Naive thymus-derived CD4-positive, alpha-beta T cell (primary cell): ENCODE data around the gene ANGEL1. TPM values are rescaled to one million over a fixed set of nuclear protein-coding genes. Genes with fewer than 3 reads are reported as not detected.

Experiments
- ATAC-seq: fragments of 150-1000 bp; cut with Tn5 transposase; 2 replicates; pipeline ENCODE4 v1.10.0; 2021; ENCODE audit warnings: mild to moderate bottlenecking, moderate library complexity
- CTCF ChIA-PET: fragments of 350-600 bp; sonication (Branson Sonifier 250); formaldehyde crosslinking; loops from one replicate; lab custom pipeline; 2021; ENCODE audit warnings: antibody characterized with exemption; lab: Charles Lee
- POLR2A ChIA-PET: fragments of 350-600 bp; sonication (Branson Sonifier 250); formaldehyde crosslinking; loops from one replicate; lab custom pipeline; 2021; ENCODE audit warnings: antibody characterized with exemption, inconsistent platforms; lab: Charles Lee
- DNase-seq, 9 donors: peaks; one replicate each; pipeline versions ENCODE4 v3.0.0 to v3.0.0-alpha.2; 2020 to 2022; ENCODE audit warnings: mixed read lengths in 1 of 9
- H3K27ac ChIP-seq: one replicate; pipeline ENCODE4 v1.7.0; 2013; ENCODE audit warnings: mild to moderate bottlenecking, low read depth, low read length, moderate library complexity
- H3K27me3 ChIP-seq, 2 donors: one replicate each; pipeline ENCODE4 v1.7.0; 2013; ENCODE audit warnings: low read length in 2 of 2, mild to moderate bottlenecking in 2 of 2, moderate library complexity in 2 of 2; ENCODE audit not compliant: control insufficient read depth in 2 of 2, insufficient read depth in 2 of 2
- H3K36me3 ChIP-seq, 3 experiments: 1 replicate in 2 of 3; 2 replicates in 1 of 3; pipeline ENCODE4 v1.7.0; 2013; ENCODE audit warnings: low read length in 3 of 3, mild to moderate bottlenecking in 3 of 3, moderate library complexity in 1 of 3; ENCODE audit not compliant: insufficient read depth in 3 of 3, control insufficient read depth in 2 of 3
- H3K4me1 ChIP-seq, 2 donors: one replicate each; pipeline ENCODE4 v1.7.0; 2013; ENCODE audit warnings: low read length in 2 of 2, mild to moderate bottlenecking in 2 of 2, moderate library complexity in 1 of 2; ENCODE audit not compliant: control insufficient read depth in 2 of 2, insufficient read depth in 2 of 2
- H3K4me3 ChIP-seq: 2 replicates; pipeline ENCODE4 v1.7.0; 2013; ENCODE audit warnings: mild to moderate bottlenecking, low read length
- H3K9me3 ChIP-seq, 3 experiments: 1 replicate in 2 of 3; 2 replicates in 1 of 3; pipeline ENCODE4 v1.7.0; 2013; ENCODE audit warnings: low read length in 3 of 3; ENCODE audit not compliant: control insufficient read depth in 2 of 3
- H3K27ac Mint-ChIP-seq, 9 donors: one replicate each; pipeline ENCODE4 v1.8.0; 2020 to 2022; ENCODE audit warnings: mixed read lengths in 9 of 9, mild to moderate bottlenecking in 8 of 9, moderate library complexity in 5 of 9, inconsistent platforms in 2 of 9
- H3K27me3 Mint-ChIP-seq, 5 donors: one replicate each; pipeline ENCODE4 v1.8.0; 2021 to 2022; ENCODE audit warnings: mixed read lengths in 5 of 5, mild to moderate bottlenecking in 1 of 5
- H3K36me3 Mint-ChIP-seq, 5 donors: one replicate each; pipeline ENCODE4 v1.8.0; 2020 to 2022; ENCODE audit warnings: mixed read lengths in 5 of 5, mild to moderate bottlenecking in 3 of 5, inconsistent platforms in 1 of 5
- H3K4me1 Mint-ChIP-seq, 7 donors: one replicate each; pipeline ENCODE4 v1.8.0; 2020 to 2022; ENCODE audit warnings: mixed read lengths in 7 of 7, mild to moderate bottlenecking in 3 of 7, inconsistent platforms in 1 of 7
- H3K4me3 Mint-ChIP-seq, 10 donors: one replicate each; pipeline ENCODE4 v1.8.0; 2020 to 2022; ENCODE audit warnings: mild to moderate bottlenecking in 10 of 10, mixed read lengths in 10 of 10, moderate library complexity in 6 of 10, inconsistent platforms in 2 of 10
- H3K9me3 Mint-ChIP-seq, 11 donors: one replicate each; pipeline ENCODE4 v1.8.0; 2020 to 2022; ENCODE audit warnings: mixed read lengths in 11 of 11, mild to moderate bottlenecking in 4 of 11, inconsistent platforms in 1 of 11, moderate library complexity in 1 of 11
- intact Hi-C, 2 donors: fragments of 100-400 bp; cut with micrococcal nuclease; formaldehyde crosslinking; loops; one replicate each; pipeline ENCODE4 v1.15.1; 2023
- polyA plus RNA-seq, 2 donors: library from polyadenylated mRNA; unstranded; fragments of 300-500 nt; fragmentation: Illumina TruSeq; gene quantifications; one replicate each; pipeline ENCODE4 v1.2.3, GENCODE V29; 2021
- total RNA-seq, 6 experiments: library from RNA in 5 of 6; stranded (reverse) in 5 of 6; gene quantifications; 1 replicate in 5 of 6; 2 replicates in 1 of 6; pipeline ENCODE4 v1.2.3 and lab custom pipeline; 2021 to 2026

ANGEL1 gene
- total and polyA plus RNA-seq, 7 experiments from 2014 or later: 14.5 to 37.6 (median 28.3) TPM

DNA sequence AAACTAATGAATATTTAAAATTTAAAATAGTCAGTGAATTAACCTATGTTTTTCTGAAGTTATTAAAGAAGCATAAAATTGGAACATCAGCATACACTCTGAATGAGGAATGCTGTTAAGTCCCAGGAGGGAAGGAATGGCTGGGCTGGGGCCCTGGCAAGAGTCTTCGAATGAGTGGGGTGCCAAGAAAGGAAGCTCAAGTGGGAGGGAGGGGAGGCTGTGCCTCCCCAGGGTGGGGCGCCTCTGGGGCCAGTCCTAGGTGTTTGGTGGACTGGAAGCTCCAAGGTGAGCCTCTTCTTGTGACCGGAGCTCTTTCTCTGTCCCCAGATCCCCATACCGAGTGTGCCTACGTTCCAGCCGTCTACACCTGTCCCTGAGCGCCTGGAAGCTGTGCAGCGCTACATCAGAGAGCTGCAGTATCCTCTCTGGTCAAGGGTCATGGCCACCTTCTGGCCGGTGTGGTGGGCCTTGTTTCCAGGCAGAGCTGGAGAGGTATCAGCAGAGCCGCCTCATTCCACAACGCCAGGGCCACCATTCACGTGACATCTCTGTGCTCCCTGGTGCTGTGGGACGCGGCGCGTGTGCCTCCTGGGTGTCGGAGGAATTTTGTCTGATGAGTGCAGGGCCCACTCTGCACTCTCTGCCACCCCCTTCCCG lies 42.9 kb downstream of the ANGEL1 start:
- Histone ChIP-seq H3K27ac (no peak overlapping the region), H3K9me3 (no peaks in the 10 kb centered on the region), H3K27me3 (no peaks in the 10 kb centered on the region), H3K36me3 (no peaks in the 10 kb centered on the region), H3K4me1 (peaks cover 8 to 16% of the 10 kb centered on the region in 2 donors), H3K4me3 (no peak overlapping the region)
- H3K4me3 Mint-ChIP-seq: no peak overlapping the region
- ATAC-seq (no peak), DNase-seq (no peak)
- H3K27ac Mint-ChIP-seq: no peak overlapping the region
- ChIA-PET CTCF (no interaction called here), POLR2A (no interaction called here)
- intact Hi-C loops: loop anchor here in 1 of 2 donors (10.0 kb wide), 1 partner anchor 615 kb away; the partner anchor contains the start of gene GPATCH2L
- peaks cover 0 to 10% (median 0%) of the 10 kb centered on the region in 5 donors for H3K27me3 Mint-ChIP-seq
- peaks cover 0 to 34% (median 6%) of the 10 kb centered on the region in 7 donors for H3K4me1 Mint-ChIP-seq
- no peaks in the 10 kb centered on the region for H3K36me3 Mint-ChIP-seq
- no peaks in the 10 kb centered on the region for H3K9me3 Mint-ChIP-seq

DNA sequence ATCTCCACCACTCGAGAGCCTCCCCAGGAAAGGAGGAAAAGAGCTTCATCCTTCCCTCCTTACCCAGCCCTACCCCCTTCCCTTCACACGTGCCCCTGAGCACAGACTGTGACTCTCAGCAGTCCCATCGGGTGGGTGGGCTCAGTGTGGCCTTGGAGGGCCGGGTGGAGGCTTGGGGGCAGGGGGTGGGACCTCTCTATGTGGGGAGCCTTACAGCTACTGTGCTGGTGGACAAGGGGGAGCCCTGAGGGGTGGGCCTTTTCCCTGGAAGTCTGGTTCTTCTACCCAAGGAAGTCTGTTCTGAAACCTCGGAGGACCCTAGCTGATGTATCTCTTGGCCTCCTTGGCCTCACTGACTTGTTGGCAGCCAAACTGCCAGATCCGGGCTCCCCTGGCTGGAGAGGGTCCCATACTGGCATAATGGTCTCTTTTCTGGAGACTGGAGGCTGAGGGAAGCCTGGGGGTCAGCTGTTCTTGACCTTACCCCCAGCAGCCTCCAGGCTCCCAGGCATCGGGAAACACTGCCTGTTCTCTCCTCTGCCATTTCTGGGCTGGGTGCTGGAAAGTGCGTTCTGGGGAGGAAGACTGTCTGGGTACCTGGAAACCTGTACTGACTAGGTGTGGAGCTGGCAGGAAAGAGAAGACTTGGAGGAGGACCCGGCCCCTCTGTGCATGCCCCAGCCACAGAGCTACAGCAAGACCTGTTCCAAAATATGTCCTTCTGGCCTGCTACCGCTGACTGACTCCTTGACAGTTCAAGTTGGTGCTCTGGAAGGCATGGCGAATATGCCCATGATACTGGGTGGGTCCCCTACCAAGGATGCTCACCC lies 43.8 kb downstream of the ANGEL1 start:
- no peak for ATAC-seq
- no peak for DNase-seq
- Mint-ChIP-seq H3K36me3 (no peaks in the 10 kb centered on the region), H3K4me3 (peak overlapping the region in 5 of 10 donors; percentile 48 to 69 (median 53)), H3K27me3 (peaks cover 0 to 18% (median 0%) of the 10 kb centered on the region in 5 donors), H3K4me1 (peaks cover 0 to 39% (median 6%) of the 10 kb centered on the region in 7 donors), H3K27ac (peak overlapping the region in 6 of 9 donors; percentile 50 to 81 (median 72)), H3K9me3 (no peaks in the 10 kb centered on the region)
- intact Hi-C loops: loop anchor here in 1 of 2 donors (1.0 to 10.0 kb wide), 3 partner anchors 13 to 614 kb away; partner anchors contain the start of genes ANGEL1 and GPATCH2L
- Histone ChIP-seq H3K27me3 (no peaks in the 10 kb centered on the region), H3K9me3 (no peaks in the 10 kb centered on the region), H3K4me3 (no peak overlapping the region), H3K4me1 (peaks cover 8 to 16% of the 10 kb centered on the region in 2 donors), H3K27ac (peak overlapping the region; percentile 23), H3K36me3 (no peaks in the 10 kb centered on the region)
- ChIA-PET CTCF (no interaction called here), POLR2A (no interaction called here)

DNA sequence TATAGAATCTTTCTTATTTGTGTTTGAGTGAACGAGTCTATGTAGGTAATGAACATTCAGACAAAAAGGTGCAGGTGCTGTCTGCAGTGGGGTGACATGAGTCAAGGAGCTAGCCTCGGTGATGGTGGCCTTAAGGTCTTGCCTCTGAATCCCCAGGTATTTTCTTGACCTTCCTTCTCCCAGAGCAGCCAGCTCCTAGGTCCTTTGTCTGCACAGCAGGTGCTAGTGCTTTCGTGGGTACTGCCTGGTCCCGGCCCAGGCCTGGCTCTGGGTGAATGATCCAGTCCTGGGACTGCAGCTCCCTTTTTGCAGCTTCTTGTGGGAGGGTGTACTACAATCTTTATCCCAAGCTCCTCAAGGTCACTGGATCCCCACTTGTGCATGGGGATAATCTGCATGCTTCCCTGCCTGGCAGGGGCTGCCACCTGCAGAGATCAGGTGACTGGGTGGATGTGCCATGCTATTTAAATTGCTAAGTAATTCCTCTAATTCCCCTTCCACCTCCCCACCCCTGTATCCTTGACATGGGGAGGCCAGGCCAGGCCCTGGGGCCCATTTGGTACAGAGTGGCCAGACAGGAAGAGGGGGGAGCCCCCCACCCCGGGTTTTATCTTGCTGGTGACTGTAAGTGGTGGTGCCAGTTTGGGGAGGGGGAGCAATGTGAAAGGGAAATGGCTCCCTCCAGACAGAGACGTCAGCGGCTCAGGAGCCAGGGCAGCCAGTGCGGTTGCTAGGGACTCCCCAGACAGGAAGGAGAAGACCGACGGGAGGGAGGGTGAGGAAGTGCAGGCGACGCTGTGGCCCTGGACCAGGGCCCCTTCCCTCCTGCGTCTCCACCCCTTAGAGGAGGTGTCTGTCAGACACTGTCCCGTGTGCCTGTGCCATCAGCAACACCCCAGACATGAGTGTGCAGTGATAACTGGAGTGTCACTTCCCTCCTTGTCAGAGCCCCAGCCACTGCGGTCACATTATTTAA lies 44.7 kb downstream of the ANGEL1 start:
- CTCF ChIA-PET: no interaction called here
- peak in 8 of 9 donors; percentile 28 to 74 (median 58) for DNase-seq
- H3K27ac ChIP-seq: peak overlapping the region; percentile 23
- peak; percentile 98 for ATAC-seq
- H3K36me3 ChIP-seq: no peaks in the 10 kb centered on the region
- H3K27me3 ChIP-seq: no peaks in the 10 kb centered on the region
- Mint-ChIP-seq H3K27ac (peak overlapping the region in 8 of 9 donors; percentile 50 to 81 (median 70)), H3K4me3 (peak overlapping the region in 7 of 10 donors; percentile 48 to 69 (median 57)), H3K36me3 (no peaks in the 10 kb centered on the region), H3K4me1 (peaks cover 0 to 38% (median 6%) of the 10 kb centered on the region in 7 donors), H3K27me3 (peaks cover 0 to 28% (median 0%) of the 10 kb centered on the region in 5 donors), H3K9me3 (no peaks in the 10 kb centered on the region)
- H3K4me1 ChIP-seq: peaks cover 8 to 16% of the 10 kb centered on the region in 2 donors
- no peak overlapping the region for H3K4me3 ChIP-seq
- H3K9me3 ChIP-seq: no peaks in the 10 kb centered on the region
- intact Hi-C loops: loop anchor here in 1 of 2 donors (1.0 to 10.0 kb wide), 3 partner anchors 14 to 613 kb away; partner anchors contain the start of genes ANGEL1 and GPATCH2L
- POLR2A ChIA-PET: no interaction called here

DNA sequence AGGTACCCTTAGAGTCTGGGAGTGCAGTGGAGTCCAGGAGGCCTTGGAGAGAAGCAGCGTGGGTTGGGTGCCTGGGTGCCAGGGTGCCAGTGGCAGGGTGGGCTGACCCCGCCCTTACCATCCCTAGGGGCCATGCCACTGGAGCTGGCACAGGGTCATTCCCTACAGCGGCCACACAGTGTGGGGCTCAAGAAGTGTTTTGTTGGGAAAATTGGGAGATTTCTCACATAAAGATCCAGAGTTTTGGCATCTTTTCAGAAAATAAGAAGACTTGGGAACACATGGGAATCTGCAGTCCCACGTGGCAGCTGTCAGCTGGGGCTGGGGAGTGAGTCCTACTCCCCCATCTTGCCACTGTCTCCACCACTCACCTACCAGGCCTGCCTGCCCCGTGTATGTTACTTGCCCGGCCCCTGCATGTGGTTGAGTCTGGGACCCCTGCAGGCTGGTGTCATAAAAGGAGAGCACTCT lies 47.2 kb downstream of the ANGEL1 start:
- no peak for ATAC-seq
- no peaks in the 10 kb centered on the region for H3K9me3 ChIP-seq
- no peak overlapping the region for H3K4me3 ChIP-seq
- DNase-seq: peak in 1 of 9 donors; percentile 15
- ChIA-PET POLR2A (no interaction called here), CTCF (interaction anchor here (0.6 kb wide), 1 partner anchor 316 kb away, joined by 4 read pairs; no protein-coding TSS in a partner anchor)
- Mint-ChIP-seq H3K27ac (no peak overlapping the region), H3K4me1 (peaks cover 5 to 48% (median 15%) of the 10 kb centered on the region in 7 donors), H3K9me3 (no peaks in the 10 kb centered on the region), H3K27me3 (peaks cover 0 to 41% (median 6%) of the 10 kb centered on the region in 5 donors), H3K4me3 (no peak overlapping the region), H3K36me3 (no peaks in the 10 kb centered on the region)
- H3K27ac ChIP-seq: no peak overlapping the region
- peaks cover 8 to 21% of the 10 kb centered on the region in 2 donors for H3K4me1 ChIP-seq
- H3K36me3 ChIP-seq: no peaks in the 10 kb centered on the region
- intact Hi-C loops: loop anchor here in 1 of 2 donors (10.0 kb wide), 1 partner anchor 611 kb away; the partner anchor contains the start of gene GPATCH2L
- H3K27me3 ChIP-seq: peaks cover 0 to 5% of the 10 kb centered on the region in 2 donors

DNA sequence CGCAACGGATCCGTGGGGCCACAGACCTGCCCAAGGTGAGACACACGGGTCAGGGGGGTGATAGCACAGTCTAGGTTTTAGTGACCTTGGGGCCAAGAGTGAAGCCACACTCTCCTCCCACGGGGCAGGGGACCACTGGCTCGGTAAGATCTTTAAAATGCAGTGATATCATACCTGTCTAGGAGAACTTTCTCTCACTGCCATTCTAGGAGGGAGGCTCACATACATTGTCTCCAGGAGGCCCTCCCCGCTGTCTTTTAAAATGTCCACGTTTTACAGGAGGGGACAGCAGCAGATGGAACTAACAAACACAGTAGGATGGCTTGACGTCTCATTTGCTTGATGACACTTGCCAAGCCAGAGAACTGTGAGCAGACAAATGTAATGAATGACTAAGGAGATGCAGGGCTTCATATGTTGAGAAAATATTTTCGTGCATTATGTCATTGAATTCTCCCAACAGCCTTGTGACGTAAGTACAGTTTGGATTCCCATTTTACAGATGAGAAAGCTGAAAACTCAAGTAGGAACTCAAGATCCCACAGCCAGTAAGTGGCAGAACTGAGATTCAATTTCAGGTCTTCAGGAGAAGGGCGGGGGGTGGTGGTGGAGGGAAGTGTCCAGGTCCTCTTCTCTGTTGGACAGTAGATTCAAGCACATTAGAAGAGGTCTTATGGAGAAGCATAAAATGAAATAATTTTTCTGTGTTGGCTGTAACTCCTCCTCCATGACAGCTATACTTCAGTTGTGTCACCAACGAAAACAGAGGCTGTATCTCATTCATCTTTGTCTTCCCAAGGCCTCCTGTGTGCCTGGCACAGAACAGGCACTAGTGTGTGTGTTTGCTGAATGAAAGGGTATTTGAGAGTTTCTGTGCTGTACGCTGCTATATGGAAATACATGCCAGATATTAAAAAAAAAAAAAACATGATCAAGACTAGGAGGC lies 49.3 kb downstream of the ANGEL1 start:
- ChIA-PET CTCF (no interaction called here), POLR2A (no interaction called here)
- Histone ChIP-seq H3K4me1 (peaks cover 0 to 12% of the 10 kb centered on the region in 2 donors), H3K4me3 (no peak overlapping the region), H3K27ac (no peak overlapping the region), H3K36me3 (no peaks in the 10 kb centered on the region), H3K9me3 (no peaks in the 10 kb centered on the region), H3K27me3 (peaks cover 0 to 5% of the 10 kb centered on the region in 2 donors)
- Mint-ChIP-seq H3K27me3 (peaks cover 0 to 59% (median 16%) of the 10 kb centered on the region in 5 donors), H3K36me3 (no peaks in the 10 kb centered on the region), H3K4me3 (peak overlapping the region in 7 of 10 donors; percentile 12 to 87 (median 51)), H3K9me3 (no peaks in the 10 kb centered on the region), H3K27ac (no peak overlapping the region), H3K4me1 (peaks cover 5 to 36% (median 14%) of the 10 kb centered on the region in 7 donors)
- no peak for ATAC-seq
- no peak for DNase-seq
- intact Hi-C loops: loop anchor here in 1 of 2 donors (5.0 to 10.0 kb wide), 2 partner anchors 334 to 609 kb away; partner anchors contain the start of genes CIPC and GPATCH2L
